GM23248 (cell line): ENCODE data around the gene NPTN.

Experiments used
- EZH2 ChIP-seq: fragments of 200-600 bp; sonication (generic); IDR thresholded peaks from 2 replicates; pipeline ENCODE4 v1.6.1; 2018; ENCODE audit warnings: antibody characterized with exemption, mild to moderate bottlenecking; ENCODE audit not compliant: insufficient read depth, poor library complexity, severe bottlenecking
- EZH2phosphoT487 ChIP-seq: fragments of 200-600 bp; sonication (generic); IDR thresholded peaks from 2 replicates; pipeline ENCODE4 v1.6.1; 2018; ENCODE audit warnings: antibody characterized with exemption, moderate library complexity, mild to moderate bottlenecking, low read depth; ENCODE audit not compliant: insufficient read depth

DNA sequence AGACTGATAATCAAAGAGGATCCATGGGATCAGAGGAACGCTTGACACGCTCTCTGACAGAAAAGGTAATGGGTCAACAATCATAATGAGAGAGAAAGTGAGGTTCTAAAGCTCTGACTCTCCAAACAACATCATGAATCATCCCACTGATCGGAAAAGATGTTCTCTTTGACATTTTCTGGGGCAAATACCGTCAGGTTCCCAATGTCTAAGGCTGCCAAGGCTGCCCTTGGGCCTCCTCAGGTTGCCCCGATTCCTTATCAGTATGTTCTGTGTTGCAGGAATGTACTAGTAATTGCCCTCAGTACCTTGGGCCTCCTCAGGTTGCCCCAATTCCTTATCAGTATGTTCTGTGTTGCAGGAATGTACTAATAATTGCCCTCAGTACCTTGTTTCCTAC, 60.9 kb downstream of the NPTN start:
- no peak for TF ChIP-seq EZH2
- TF ChIP-seq EZH2phosphoT487: no peak
